MCF 10A (cell line): ENCODE data around the gene C16orf96. TPM values are rescaled to one million over a fixed set of nuclear protein-coding genes. Genes with fewer than 3 reads are reported as not detected.
A peak's percentile ranks its signal among the peaks of the same experiment; 100 is the strongest.

Experiments used
- BruUV-seq: library from RNA; stranded (reverse); fragments of 400-500 nt; replicated peaks from 2 replicates; lab custom pipeline; 2021; lab: Mats Ljungman, UMichigan
- CTCF ChIA-PET: fragments of 300-600 bp; sonication (Branson Sonifier 250); formaldehyde crosslinking; extraction: SDS; loops from one replicate; lab custom pipeline; 2021; ENCODE audit warnings: antibody characterized with exemption, inconsistent platforms; lab: Yijun Ruan, JAX
- POLR2A ChIA-PET: fragments of 300-600, 350-650 bp; sonication (Branson Sonifier 250); formaldehyde crosslinking; extraction: SDS; loops from one replicate; lab custom pipeline; 2020; ENCODE audit warnings: antibody characterized with exemption, inconsistent platforms; lab: Yijun Ruan, JAX
- DNase-seq: peaks from one replicate; pipeline ENCODE4 v3.0.0-alpha.2; 2018; ENCODE audit not compliant: unreplicated experiment
- H3K27ac Mint-ChIP-seq: one replicate; pipeline ENCODE4 v1.8.0; 2022; ENCODE audit warnings: mild to moderate bottlenecking, low read depth, mixed read lengths; ENCODE audit not compliant: unreplicated experiment
- H3K27me3 Mint-ChIP-seq: one replicate; pipeline ENCODE4 v1.8.0; 2022; ENCODE audit warnings: mixed read lengths; ENCODE audit not compliant: insufficient read depth, unreplicated experiment
- H3K36me3 Mint-ChIP-seq: one replicate; pipeline ENCODE4 v1.8.0; 2022; ENCODE audit warnings: mild to moderate bottlenecking, moderate library complexity, mixed read lengths; ENCODE audit not compliant: insufficient read depth, unreplicated experiment
- H3K4me1 Mint-ChIP-seq: one replicate; pipeline ENCODE4 v1.8.0; 2022; ENCODE audit warnings: mixed read lengths; ENCODE audit not compliant: insufficient read depth, unreplicated experiment
- H3K4me3 Mint-ChIP-seq: one replicate; pipeline ENCODE4 v1.8.0; 2022; ENCODE audit warnings: mild to moderate bottlenecking, moderate library complexity, mixed read lengths; ENCODE audit not compliant: unreplicated experiment
- H3K9me3 Mint-ChIP-seq: one replicate; pipeline ENCODE4 v1.8.0; 2022; ENCODE audit warnings: mixed read lengths; ENCODE audit not compliant: unreplicated experiment
- CTCF ChIP-seq: fragments of 200-600 bp; IDR thresholded peaks from one replicate; pipeline ENCODE4 v1.8.0; 2022; ENCODE audit warnings: antibody characterized with exemption, mild to moderate bottlenecking; ENCODE audit not compliant: unreplicated experiment
- intact Hi-C: fragments of 100-400 bp; cut with micrococcal nuclease; formaldehyde crosslinking; loops from 2 replicates; pipeline ENCODE4 v1.14.1; 2022
- total RNA-seq: library from RNA; stranded (reverse); gene quantifications from 2 replicates; pipeline ENCODE4 v1.2.3, GENCODE V29; 2022

Gene C16orf96
- total RNA-seq, 1 experiment from 2014 or later: not detected

- no peak overlapping the region for H3K4me3 Mint-ChIP-seq
- POLR2A ChIA-PET: no interaction called here
- no TSS peak for BruUV-seq
- peaks cover 6% of the 10 kb centered on the region for H3K36me3 Mint-ChIP-seq
- no peak for TF ChIP-seq CTCF
- CTCF ChIA-PET: interaction anchor here (1.0 to 1.6 kb wide), 3 partner anchors 11 to 17 kb away, joined by 3 to 4 read pairs (median 4); no protein-coding TSS in a partner anchor
- H3K9me3 Mint-ChIP-seq: no peaks in the 10 kb centered on the region
- intact Hi-C loops: no loop called here
- H3K4me1 Mint-ChIP-seq: peaks cover 8% of the 10 kb centered on the region
- no peaks in the 10 kb centered on the region for H3K27me3 Mint-ChIP-seq
- DNase-seq: no peak
- H3K27ac Mint-ChIP-seq: no peak overlapping the region
Observed at GRCh38 chr16:4533490-4533889, 22.6 kb upstream of the C16orf96 start.

- BruUV-seq: no TSS peak
- no peak overlapping the region for H3K27ac Mint-ChIP-seq
- POLR2A ChIA-PET: no interaction called here
Observed at GRCh38 chr16:4534151-4534790, 21.9 kb upstream of the C16orf96 start.

GRCh38 chr16:4535627-4536108, 20.5 kb upstream of the C16orf96 start:
- peaks cover 8% of the 10 kb centered on the region for H3K9me3 Mint-ChIP-seq
- DNase-seq: no peak
- no peaks in the 10 kb centered on the region for H3K4me1 Mint-ChIP-seq
- no TSS peak for BruUV-seq
- CTCF ChIA-PET: interaction anchor here (0.6 to 3.2 kb wide), 3 partner anchors 11 to 50 kb away, joined by 3 to 23 read pairs (median 3); no protein-coding TSS in a partner anchor
- no peak overlapping the region for H3K27ac Mint-ChIP-seq
- H3K36me3 Mint-ChIP-seq: peaks cover 6% of the 10 kb centered on the region
- POLR2A ChIA-PET: no interaction called here
- H3K27me3 Mint-ChIP-seq: no peaks in the 10 kb centered on the region
- H3K4me3 Mint-ChIP-seq: no peak overlapping the region
- no peak for TF ChIP-seq CTCF
- intact Hi-C loops: no loop called here

More at GRCh38 chr16:4534151-4534790, 21.9 kb upstream of the C16orf96 start:
- DNase-seq: no peak
- H3K27me3 Mint-ChIP-seq: no peaks in the 10 kb centered on the region
- no peaks in the 10 kb centered on the region for H3K9me3 Mint-ChIP-seq
- H3K4me3 Mint-ChIP-seq: no peak overlapping the region
- CTCF ChIA-PET: interaction anchor here (0.7 to 3.2 kb wide), 2 partner anchors 15 to 43 kb away, joined by 5 to 23 read pairs; no protein-coding TSS in a partner anchor
- intact Hi-C loops: no loop called here
- H3K36me3 Mint-ChIP-seq: peaks cover 6% of the 10 kb centered on the region
- no peak for TF ChIP-seq CTCF
- H3K4me1 Mint-ChIP-seq: peaks cover 3% of the 10 kb centered on the region

- TF ChIP-seq CTCF: no peak
- ChIA-PET POLR2A (no interaction called here), CTCF (interaction anchor here (1.0 to 3.2 kb wide), 2 partner anchors 13 to 49 kb away, joined by 3 to 23 read pairs; no protein-coding TSS in a partner anchor)
- TSS peak; percentile 47 for BruUV-seq
- Mint-ChIP-seq H3K4me1 (no peaks in the 10 kb centered on the region), H3K4me3 (peak overlapping the region; percentile 65), H3K27ac (no peak overlapping the region), H3K36me3 (peaks cover 6% of the 10 kb centered on the region), H3K9me3 (peaks cover 8% of the 10 kb centered on the region), H3K27me3 (no peaks in the 10 kb centered on the region)
- intact Hi-C loops: no loop called here
- DNase-seq: no peak
Observed at GRCh38 chr16:4536391-4537106, 19.6 kb upstream of the C16orf96 start.
